NCI-H774 (cell line): Measurements from ENCODE around the gene S100G.
A peak's percentile ranks its signal among the peaks of the same experiment; 100 is the strongest.

ENCODE experiments used
- DNase-seq: peaks from one replicate; lab custom pipeline; 2025; lab: John Stamatoyannopoulos, UW

The S100G gene

DNA sequence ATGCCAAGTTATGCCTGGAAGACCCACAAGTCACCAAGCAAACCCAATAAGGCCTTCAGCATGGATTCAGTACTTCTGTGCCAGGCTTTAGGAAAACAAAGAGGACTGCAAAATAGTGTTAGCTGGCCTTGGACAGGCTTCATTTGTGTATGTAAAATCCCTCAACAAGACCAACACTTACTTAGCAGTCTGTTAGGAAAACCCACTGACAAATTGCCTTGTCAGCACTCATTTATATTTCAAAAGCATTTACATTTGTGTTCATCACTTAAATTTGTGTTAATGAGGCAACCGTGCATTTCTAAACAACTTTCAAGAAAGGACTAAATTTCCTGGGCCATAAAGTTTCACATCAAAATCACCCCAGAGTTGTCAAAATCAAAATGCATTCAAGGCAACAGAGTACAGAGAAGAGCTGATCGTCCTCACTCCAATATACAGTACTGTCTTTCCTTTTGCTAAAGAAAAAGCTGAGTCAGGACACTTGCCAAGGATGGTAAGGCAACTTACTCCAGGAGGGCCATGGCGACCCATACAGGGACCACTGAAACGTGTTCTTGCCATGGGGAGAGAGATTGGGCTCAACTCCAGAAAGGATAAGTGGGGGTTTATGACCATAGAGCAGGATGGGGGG lies 1.6 kb downstream of the S100G start:
- DNase-seq = no peak

DNA sequence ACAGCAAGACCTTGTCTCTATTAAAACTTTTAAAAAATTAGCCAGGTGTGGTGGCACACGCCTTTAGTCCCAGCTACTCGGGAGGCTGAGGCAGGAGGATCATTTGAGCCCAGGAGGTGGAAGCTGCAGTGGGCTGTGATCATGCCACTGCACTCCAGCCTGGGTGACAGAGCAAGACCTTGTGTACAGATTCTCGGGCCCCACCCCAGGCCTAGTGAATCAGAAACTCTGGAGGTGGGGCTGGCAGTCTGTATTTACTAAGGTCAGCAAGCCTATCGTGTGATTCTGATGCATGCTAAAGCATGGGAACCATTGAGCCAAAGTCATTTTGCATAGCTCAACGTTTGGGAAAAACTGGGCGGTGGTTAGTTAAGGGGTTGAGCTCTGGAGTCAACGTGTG lies 3.5 kb downstream of the S100G start:
- DNase-seq = no peak

DNA sequence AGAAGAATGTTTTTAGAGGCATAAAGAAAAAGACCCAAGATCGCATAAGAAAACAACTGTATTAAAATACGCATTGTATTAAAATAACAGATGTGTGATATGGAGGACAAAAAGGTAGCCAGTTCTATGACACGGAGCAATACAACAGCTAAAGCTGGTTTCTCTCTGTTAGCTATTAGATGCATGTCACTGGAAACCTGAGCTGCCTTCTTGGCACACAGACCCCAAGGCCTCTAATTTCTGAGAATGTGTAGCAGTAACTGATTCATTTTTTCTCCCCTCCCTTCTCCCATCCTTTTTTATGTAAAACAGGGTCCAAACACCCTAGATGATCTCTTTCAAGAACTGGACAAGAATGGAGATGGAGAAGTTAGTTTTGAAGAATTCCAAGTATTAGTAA lies 4.1 kb downstream of the S100G start:
- no peak for DNase-seq

DNA sequence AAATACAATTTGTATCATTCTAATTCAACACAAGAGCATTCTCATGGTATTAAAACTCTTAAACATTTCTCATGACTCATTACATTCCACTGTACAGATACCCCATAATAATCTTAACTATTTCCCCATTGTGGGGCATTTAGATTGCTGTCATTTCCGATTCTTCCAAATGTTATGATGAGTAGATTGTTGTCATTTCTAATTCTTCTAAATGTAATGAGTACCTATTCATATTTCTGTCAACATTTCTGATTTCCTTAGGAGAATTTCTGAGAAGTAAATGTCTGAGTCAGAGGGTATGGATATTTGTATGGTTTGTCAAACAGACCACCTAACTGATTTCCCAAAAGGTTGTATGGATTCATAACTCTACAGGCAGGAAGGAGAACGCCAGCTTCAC lies 8.3 kb downstream of the S100G start:
- no peak for DNase-seq

DNA sequence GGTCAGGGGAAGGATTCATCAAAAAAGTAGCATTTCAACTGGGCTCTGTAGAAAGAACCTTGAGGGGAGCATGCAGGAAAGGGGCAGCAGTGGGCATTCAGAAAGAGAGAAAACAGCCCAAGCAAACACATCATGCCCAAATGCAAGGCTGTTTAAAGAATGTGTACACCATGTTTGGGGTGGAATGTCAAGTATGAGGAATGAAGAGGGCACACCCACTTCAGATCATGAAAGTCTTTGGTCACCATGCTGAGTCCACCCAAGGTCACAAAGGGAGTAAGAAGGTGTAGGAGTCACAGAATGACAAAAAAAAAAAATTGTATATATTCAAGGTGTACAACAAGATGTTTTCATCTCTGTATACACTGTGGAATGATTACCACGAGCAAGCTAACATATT lies 9.4 kb downstream of the S100G start:
- DNase-seq = no peak

DNA sequence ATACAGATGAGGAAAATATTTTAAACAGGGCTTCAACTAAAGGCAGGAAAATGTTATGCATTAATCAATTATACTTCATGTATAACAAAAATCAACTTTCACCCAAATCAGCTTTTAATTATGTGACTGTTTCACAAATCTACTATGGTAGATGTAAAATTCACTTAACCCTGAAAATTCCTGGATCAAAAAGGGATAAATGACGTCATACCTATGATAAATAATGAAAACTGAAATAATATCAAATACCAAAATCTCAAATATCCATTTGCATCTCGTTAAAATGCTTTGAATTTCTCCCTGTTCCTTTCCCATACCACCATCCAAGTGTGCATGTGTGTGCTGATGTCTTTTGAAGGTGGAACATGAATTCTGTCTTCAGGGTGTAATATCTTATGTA lies 11.5 kb downstream of the S100G start:
- no peak for DNase-seq

DNA sequence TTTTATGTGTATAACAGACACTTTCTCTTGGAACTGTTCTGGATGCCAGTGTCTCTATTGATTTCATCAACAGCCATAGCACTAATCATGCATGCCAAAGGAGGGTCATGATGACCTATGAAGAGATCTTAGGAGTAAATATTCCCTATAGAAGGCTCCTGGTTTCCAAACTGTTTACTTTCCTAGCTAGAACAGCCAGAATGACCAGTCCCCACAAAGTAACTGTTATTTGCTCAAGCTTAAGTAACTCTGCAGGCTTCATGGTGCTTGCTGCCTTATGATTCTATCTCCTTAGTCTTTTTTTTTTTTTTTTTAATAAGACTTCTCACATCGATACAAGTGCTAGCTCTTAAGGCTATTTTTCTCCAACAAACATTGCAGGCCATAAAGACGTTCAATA lies 12.4 kb downstream of the S100G start:
- DNase-seq = no peak

DNA sequence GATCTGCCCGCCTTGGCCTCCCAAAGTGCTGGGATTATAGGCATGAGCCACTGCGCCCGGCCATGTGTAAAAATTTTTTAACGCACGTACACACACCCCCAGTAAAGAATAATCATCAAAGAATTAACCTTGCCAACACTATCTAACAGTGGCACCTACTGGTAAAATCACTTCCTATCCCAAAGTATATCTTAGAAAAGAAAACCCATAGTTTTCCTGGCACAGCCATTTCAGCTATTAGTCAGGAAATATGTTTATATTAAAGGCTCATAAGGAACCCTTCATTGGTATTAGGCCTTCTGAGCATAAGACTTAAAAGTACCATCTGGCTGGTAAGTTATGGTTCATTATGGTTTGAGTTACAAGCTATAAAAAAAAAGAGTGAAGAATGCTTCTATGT lies 14.1 kb downstream of the S100G start:
- DNase-seq = no peak

DNA sequence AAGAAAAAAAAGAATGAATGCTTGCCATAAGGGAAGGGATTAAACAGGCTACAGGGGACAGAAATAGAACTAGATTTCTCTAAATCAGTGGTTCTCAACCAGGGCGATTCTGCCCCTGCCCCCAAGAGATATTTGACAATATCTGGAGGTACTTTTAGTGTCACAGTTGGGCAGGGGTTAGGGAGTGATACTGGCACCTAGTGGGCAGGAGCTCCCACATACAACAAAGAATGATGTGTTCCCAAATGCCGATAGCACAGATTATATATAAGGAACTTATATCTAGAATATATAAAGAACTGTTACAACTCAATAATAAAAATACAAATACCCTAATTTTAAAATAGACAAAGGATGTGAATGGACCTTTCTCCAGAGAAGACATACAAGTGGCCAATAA lies 14.7 kb downstream of the S100G start:
- DNase-seq = no peak

DNA sequence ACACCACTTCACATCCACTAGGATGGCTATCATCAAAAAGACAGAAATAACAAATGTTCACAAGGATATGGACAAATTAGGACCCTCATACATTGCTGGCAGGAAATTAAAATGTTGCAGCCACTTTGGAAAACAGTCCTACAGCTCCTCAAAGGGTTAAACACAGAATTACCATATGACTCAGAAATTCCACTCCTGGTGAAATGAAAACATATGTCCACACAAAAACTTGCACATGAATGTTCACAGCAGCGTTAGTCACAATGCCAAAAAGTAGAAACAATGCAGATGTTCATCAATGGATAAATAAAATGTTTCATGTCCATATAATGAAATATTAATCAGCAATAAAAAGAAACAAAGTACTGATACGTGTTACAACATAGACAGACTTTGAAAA lies 15.1 kb downstream of the S100G start:
- DNase-seq = no peak

DNA sequence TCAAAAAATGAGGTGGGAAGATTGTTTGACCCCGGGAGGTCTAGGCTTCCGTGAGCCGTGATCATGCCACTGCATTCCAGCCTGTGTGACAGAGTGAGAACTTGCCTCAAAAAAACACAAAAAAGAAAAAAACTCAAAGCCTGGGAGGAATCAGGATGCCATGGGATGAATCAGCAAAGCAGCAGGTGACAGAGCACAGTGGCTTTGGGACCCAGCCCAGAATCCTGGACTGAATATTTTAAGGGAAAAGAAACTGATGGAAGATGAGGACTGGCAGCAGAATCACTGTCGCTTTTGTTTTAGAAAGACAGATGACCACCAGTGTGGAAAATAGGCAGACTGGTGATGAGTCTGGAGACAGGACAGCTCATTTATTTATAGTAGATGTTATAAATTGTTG lies 16.6 kb downstream of the S100G start:
- DNase-seq = no peak

DNA sequence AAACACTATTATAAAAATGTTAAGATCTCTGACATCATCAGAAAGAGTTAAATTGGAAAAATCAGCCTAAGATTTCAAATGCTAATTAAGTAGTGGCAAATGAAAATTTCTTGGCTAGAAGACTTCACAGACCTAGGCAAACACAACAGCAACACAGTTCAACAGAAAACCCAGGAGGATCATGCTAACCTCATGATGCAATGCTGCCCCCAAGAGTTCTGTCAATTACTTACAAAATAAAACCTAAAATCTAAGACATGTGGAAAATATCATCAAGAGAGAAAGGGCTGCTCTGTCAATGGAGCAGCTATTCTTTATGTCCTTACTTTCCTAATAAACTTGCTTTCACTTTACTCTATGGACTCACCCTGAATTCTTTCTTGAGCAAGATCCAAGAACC lies 21.0 kb downstream of the S100G start:
- DNase-seq = no peak

DNA sequence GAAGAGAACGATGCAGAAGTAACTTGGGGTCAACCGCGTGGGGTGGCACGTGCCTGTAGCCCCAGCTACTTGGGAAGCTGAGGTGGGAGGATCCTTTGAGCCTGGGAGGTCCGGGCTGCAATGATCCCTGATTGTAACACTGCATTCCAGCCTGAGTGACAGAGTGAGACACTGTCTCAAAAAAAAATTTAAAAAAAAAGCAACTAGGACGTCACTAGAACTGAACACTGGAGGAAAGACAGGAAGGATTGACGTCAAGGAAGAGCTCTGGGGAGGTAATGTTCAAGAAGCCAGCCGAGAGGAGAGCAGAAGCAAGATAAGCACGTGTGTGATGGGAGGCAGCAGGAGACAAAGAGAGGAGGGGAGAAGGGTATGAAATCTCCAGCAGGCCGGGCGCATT lies 28.7 kb downstream of the S100G start:
- no peak for DNase-seq

DNA sequence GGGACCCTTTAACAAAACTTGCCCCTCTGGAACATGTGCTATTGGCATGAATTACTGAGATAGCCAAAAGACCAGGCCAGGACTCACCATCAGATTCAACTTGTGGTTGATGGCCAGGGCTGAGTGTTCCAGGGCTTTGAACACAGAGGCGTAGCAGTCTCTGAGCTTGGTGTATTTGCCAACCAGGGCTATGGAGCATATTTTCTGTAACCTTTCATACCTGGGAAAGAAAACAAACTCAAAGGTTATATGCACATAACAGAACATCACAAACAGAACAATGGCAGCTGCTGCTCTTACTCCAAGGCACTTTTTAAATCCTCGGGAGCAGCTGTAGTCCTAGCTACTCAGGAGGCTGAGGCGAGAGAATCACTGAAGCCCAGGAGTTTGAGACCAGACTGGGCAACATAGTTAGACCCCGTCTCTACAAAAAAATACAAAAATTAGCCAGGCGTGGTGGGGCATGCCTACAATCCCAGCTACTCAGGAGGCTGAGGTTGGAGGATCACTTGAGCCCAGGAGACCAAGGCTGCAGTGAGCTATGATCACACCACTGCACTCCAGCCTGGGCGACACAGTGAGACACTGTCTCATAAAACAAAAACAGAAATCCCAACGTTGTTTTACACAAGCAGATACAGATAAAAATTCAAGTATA lies 33.2 kb downstream of the S100G start:
- no peak for DNase-seq

DNA sequence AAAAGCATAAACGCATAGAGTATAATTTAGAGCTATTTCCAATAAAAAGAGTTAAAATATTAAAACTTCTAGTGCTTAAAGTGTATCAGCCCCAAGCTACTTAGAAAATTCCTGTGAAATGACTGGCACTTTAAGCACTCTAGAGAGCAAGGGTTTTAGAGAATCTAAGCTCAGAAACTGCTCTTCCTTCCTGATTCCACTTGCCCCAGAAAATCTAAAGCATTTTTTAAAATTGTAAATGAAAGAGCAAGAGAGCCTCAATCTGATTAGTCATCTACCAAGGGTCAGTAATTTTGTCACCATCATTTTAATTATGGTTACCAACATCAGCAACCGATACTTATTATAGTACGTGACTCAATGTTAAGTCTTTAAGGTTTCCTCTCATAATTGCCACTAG lies 37.6 kb downstream of the S100G start:
- DNase-seq = no peak

DNA sequence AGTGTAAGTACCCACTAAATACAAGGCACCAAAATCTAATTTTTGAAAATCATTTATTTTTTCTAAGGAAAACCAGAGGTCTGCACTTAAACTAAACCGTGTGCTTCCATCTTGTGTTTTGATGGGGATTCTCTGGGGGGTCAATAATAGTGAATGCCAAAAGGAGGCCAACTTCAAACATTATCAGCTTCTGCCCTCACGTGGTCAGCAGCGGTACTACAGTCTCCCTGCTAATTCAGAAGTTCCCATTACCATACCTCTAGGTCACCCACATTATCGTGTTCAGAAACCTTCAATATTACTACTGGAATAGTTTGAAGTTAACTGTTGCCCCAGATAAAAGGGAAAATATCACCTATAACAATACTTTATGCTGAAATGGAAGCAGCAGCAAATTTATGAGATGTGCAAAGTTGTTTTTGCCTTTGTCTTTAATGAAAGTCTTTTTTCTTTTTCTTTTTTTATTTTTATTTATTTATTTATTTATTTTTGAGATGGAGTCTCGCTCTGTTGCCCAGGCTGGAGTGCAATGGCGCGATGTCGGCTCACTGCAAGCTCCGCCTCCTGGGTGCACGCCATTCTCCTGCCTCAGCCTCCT lies 45.2 kb downstream of the S100G start:
- DNase-seq = peak; percentile 2

DNA sequence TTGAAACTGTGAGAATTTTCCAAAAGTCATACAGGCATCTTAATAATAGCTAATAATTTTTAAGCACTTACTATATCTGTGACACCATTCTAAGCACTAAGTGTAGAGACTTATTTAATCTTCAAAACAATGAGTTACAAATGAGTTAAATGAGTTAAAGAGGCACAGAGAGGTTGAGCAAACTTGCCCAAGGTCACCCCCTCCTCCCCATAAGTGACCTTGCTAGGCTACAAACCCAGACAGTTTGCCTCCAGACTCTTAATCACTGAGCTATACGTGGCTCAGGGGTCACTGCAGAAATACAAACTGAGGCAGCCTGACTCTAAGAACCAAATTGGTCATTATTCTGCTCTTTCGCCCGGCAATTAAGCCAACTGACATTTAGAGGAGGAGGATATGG lies 47.0 kb downstream of the S100G start:
- DNase-seq = no peak

DNA sequence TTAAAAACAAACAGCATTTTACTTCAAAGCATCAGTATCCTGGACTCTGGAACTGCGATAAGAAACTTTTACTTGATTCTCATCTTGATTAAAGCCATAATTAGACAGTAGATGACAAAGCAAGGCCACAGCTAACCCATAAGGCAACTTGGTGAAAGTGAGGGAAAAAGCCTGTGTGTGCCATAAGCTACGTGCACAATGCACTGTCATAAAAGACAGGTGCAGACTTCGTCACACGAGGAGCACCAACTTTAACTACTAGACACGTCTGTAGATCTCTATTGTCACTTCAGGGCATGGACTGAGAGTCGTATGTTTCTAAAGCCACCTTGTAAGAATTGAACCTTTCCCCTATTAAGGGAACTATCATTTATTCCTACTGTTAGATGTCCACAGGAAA lies 49.4 kb downstream of the S100G start:
- no peak for DNase-seq

DNA sequence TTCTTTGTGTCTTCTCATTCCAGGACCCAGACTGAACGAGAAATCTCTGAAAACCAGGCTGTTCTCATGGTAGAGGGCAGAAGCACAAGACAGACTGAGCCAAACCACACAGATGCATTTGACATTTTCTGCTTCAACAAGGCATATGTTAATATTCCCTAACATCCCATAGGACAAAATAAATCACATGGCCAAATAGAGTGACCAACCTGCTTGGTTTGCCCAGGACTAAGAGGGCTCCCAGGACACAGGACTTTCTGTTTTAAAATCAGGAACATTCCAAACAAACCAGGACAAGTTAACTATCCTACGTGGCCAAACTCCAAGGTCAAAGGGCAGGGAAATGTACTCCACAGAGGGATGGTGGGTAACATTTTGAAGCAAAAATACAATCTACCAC lies 50.8 kb downstream of the S100G start:
- no peak for DNase-seq

DNA sequence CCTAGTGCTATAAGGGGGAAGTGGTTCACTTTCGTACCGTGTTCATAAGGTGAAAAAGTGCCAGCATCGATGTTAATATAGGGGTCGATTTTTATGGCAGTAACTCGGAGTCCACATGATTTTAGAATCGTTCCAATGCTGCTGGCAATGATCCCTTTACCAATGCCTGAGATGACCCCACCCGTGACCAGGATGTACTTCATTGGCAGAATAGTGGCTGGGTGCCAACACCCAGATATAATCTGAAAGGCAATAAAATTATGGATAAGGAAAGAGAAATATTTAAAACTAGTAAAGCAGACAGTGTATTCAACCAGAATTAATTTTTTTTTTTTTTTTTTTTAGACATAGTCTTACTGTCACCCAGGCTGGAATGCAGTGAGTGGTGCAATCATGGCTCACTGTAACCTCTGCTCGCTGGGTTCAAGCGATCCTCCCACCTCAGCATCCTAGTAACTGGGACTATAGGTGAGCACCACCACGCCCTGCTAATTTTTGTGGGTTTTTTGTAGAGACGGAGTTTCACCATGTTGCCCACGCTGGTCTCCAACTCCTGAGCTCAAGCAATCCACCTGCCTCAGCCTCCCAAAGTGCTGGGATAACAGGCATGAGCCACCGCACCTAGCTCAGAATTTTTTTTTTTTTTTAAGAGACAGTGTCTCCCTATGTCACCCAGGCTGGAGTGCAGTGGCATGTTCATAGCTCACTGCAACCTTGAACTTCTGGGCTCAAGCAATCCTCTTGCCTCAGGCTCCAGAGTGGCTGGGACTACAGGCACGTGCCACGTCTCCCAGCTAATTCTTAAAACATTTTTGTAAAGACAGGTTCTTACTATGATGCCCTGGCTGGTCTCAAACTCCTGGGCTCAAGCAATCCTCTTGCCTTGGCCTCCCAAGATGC lies 53.0 kb downstream of the S100G start:
- DNase-seq = no peak
